KOPT-K1 (cell line): Measurements from ENCODE around the gene RPH3AL.
"Not testable (repeated sequence)": the region's sequence is repeated elsewhere in the genome, so short reads cannot be mapped to it uniquely, and the experiment has no call there.

Experiments used
- H3K27ac ChIP-seq: fragments of 200-600 bp; sonication (generic); 2 replicates; pipeline ENCODE4 v1.5.1; 2016; ENCODE audit warnings: antibody characterized with exemption, mild to moderate bottlenecking, low read depth, low read length; ENCODE audit not compliant: poor library complexity, severe bottlenecking
- H3K36me3 ChIP-seq: fragments of 200-600 bp; sonication (generic); 2 replicates; pipeline ENCODE4 v1.5.1; 2017; ENCODE audit warnings: antibody characterized with exemption, mild to moderate bottlenecking, low read length, moderate library complexity; ENCODE audit not compliant: insufficient read depth
- H3K9me3 ChIP-seq: fragments of 200-600 bp; sonication (generic); 2 replicates; pipeline ENCODE4 v1.5.1; 2017; ENCODE audit warnings: antibody characterized with exemption, low read length, mild to moderate bottlenecking; ENCODE audit not compliant: insufficient read depth, poor library complexity, severe bottlenecking

RPH3AL gene

DNA sequence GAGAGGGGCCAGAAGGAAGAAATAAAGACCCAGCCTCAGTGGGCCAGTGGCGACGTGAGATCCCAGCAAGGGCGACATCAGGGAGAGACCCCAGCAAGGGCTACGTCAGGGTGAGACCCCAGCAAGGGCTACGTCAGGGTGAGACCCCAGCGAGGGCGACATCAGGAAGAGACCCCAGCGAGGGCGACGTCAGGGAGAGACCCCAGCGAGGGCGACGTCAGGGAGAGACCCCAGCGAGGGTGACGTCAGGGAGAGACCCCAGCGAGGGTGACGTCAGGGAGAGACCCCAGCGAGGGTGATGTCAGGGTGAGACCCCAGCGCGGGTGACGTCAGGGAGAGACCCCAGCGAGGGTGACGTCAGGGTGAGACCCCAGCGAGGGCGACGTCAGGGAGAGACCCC, 79.8 kb downstream of the RPH3AL start:
- not testable (repeated sequence) for H3K36me3 ChIP-seq, H3K27ac ChIP-seq, H3K9me3 ChIP-seq

DNA sequence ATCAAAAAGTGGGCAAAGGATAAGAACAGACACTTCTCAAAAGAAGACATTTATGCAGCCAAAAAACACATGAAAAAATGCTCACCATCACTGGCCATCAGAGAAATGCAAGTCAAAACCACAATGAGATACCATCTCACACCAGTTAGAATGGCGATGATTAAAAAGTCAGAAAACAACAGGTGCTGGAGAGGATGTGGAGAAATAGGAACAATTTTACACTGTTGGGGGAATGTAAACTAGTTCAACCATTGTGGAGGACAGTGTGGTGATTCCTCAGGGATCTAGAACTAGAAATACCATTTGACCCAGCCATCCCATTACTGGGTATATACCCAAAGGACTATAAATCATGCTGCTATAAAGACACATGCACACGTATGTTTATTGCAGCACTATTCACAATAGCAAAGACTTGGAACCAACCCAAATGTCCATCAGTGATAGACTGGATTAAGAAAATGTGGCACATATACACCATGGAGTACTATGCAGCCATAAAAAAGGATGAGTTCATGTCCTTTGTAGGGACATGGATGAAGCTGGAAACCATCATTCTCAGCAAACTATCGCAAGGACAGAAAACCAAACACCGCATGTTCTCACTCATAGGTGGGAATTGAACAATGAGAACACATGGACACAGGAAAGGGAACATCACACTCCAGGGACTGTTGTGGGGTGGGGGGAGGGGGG, 80.5 kb downstream of the RPH3AL start:
- H3K36me3 ChIP-seq, H3K9me3 ChIP-seq, H3K27ac ChIP-seq: not testable (repeated sequence)

DNA sequence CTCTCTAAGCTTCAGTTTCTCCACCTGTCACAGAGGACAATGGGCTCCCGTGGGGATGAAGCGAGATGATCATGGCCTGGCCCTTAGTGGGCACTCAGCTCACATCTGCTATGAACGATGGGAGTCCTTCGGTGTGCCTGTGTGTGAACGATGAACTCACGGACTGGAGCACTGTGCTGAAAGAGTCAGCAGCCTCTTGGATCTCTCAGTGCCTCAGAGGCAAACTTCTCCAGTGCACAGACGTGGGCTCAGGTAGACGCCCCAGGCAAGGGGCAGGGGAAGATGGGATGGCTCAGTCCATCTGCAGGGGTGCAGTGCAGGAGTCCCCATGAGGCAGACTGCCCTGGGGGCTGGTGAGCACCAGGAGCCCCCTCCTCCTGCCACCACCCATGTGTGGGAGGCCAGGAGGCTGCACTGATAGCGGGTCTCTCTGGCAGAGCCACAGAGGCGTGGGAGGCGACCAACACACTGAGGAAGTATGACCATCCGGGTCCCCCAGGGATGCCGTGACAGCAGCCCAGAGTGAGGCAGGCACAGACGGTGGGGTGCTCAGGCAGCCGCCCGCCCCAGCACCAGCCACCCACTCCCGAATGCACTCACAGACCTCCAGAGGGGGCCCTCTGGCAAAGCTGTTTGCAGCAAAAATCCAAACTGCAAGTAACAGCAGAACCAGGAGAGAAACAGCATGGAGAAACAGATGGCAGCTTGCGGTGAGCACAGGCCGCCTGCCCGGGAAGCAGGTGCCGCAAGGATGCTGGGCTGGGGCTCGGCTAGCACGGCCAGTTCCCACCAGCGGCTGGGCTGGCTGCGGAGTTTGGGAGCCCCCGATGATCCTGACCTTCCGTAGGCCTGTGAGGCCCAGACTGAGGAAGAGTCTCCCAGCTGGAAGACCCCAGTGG, 82.7 kb downstream of the RPH3AL start:
- Histone ChIP-seq H3K9me3 (no peaks in the 10 kb centered on the region), H3K27ac (no peak overlapping the region), H3K36me3 (no peaks in the 10 kb centered on the region)

DNA sequence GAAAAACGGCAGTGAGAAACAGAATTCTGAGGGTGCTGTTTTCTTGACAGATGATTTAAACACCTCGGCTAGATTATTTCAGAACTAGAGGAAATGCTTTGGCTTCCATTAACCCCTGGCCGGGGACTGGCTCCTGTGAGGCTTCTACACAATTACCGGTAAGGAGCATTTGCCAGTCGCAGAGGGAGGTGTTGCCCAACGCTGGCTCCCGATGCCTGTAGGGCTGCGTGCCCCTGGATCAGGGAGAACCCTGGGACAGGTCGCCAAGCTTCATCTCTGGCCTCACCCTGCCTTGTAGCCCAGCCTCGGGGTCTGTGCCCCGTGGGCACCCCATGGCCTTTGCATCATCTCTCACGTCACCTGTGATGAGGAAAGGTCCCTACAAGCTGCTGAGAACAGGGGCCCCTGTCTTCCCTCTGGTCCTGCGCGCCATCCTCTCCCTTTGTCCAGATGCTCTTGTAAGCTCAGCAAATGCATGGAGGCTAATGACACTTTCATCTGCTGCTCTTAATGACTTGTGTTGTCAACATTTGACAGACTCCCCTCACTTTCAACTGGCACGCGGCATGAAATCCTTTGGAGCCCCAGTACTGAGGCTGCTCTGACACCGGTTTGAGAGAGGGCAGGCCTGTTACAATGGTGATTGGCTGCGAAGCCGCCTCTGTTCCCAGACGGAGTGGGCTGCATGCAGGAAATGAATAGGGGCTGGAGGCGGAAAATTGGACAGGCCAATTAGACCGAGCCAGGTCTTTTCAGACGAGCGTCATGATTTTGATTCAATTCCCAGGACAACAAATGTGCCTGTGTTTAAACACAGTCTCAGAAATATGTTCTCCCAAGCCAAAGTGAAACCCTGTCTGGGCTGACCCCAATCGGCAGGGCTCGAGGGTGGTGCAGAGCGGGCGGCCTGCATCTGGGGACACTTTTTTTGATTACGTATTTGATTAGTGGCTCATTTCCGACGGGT, 85.6 kb downstream of the RPH3AL start:
- no peak overlapping the region for H3K27ac ChIP-seq
- H3K36me3 ChIP-seq, result no peaks in the 10 kb centered on the region
- H3K9me3 ChIP-seq, result no peaks in the 10 kb centered on the region

DNA sequence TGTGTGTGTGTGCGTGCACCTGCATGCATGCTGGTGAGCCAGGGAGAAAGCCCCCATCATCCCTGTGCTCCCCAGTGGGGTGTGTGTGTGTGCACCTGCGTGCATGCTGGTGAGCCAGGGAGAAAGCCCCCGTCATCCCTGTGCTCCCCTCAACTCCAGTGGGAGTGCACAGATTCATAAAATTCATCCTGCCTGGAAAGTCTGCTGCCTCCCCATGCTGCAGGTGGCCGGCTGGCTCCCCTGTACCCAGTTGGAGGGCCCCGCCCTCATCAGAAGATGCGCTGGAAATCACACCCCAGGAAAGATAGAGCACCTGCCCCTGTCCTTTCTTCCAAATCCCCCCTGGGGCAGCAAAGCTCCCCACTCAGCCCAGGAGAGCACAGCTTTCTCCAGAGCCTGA, 86.4 kb downstream of the RPH3AL start:
- H3K9me3 ChIP-seq, result no peaks in the 10 kb centered on the region

DNA sequence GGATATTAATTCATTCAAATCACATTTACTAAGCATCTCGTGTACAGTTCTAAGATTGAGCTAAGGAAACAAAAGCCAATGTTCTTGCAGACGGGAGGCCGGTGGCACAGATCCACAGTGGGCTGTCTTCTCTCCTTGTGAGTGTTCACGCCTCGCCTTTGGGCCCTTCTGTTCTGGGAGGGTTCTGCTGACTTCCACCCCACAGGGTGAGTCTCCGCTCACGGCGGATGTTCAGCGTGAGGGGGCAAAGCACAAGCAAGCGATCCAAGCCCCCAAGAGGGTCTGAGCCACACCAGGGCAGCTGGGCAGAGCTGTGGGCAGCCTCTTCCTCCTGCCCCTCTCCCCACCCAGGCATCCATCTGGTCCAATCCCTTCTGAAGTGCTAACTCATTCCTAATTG, 86.9 kb downstream of the RPH3AL start:
- no peak overlapping the region for H3K27ac ChIP-seq
- no peaks in the 10 kb centered on the region for H3K9me3 ChIP-seq
- no peaks in the 10 kb centered on the region for H3K36me3 ChIP-seq

More for the DNA sequence above, 86.4 kb downstream of the RPH3AL start:
- Histone ChIP-seq H3K27ac (no peak overlapping the region), H3K36me3 (no peaks in the 10 kb centered on the region)

DNA sequence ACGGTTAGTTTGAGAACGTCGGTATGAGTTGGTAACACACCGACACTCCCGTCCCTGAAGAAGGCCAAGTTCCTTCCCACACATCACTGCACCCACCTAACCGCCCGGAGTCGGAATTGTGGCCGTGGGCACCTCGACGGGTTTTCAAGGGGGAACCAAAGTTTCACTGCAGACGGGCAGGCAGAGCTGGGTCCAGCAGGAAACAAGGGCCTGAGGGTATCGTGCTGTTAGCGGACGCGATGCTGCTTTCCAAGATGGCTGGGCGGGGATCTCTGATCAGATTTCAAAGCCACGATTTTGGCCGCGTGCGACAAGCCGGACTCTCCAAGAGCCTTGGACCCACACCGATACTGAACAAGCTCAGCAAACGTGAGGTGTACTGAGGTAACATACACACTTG, 88.8 kb downstream of the RPH3AL start:
- Histone ChIP-seq H3K27ac (no peak overlapping the region), H3K36me3 (no peaks in the 10 kb centered on the region), H3K9me3 (no peaks in the 10 kb centered on the region)

DNA sequence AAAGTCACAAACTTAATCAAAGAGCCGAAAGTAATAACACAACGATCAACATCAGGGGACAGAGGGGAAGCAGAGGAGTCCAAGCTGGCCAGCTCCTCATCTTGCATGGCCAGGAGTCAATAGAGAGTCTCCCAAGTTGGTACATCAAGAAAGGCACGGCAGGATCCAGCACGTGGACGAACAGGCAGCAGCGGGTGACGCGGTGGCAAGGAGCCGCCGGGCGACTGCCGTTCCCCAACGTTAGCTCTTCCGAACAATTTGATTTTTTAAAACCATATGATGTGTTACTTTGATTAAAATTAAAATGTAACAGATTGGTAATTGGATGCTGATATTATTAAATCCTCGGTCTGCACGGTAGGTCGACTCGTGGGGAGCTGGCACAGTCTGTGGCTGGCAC, 89.3 kb downstream of the RPH3AL start:
- H3K36me3 ChIP-seq, result no peaks in the 10 kb centered on the region
- H3K9me3 ChIP-seq, result no peaks in the 10 kb centered on the region
- no peak overlapping the region for H3K27ac ChIP-seq

DNA sequence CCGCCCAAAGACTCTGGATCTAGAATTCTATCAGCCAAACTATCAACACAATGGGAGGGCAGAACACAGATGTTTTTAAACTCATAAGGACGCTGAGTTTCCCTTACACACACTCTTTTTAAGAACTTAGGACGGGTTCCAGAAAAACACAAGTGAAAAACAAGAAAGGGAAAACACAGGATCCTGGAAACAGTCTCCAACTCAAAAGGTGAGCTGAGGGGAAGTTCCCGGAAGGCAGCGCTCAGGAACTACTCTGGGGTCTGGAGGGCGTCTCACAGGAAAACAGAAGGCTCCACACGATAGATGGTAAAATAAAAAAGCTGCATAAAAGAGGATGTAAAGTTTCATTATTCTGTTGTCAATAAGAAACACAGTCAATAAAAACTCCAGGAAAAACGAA, 91.0 kb downstream of the RPH3AL start:
- Histone ChIP-seq H3K9me3 (no peaks in the 10 kb centered on the region), H3K36me3 (no peaks in the 10 kb centered on the region), H3K27ac (no peak overlapping the region)

DNA sequence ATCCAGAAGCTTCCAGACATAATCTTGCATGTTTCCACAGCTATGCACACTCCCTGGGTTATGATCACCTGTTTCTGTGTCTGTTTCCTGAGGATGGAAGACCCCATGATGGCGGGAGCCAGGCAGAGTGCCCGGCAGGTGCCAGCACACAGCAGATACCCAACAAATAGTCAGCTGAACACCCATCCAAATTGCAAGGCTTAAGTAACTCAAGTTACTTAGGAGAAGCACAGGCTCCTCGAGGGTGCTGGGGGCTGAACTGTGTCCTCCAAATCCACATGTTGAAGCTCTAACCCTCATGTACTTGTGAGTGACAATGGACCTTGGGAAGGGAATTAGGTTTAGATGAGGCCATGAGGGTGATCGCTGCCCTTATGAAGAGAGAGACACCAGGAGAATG, 91.7 kb downstream of the RPH3AL start:
- no peaks in the 10 kb centered on the region for H3K36me3 ChIP-seq
- no peak overlapping the region for H3K27ac ChIP-seq
- no peaks in the 10 kb centered on the region for H3K9me3 ChIP-seq

DNA sequence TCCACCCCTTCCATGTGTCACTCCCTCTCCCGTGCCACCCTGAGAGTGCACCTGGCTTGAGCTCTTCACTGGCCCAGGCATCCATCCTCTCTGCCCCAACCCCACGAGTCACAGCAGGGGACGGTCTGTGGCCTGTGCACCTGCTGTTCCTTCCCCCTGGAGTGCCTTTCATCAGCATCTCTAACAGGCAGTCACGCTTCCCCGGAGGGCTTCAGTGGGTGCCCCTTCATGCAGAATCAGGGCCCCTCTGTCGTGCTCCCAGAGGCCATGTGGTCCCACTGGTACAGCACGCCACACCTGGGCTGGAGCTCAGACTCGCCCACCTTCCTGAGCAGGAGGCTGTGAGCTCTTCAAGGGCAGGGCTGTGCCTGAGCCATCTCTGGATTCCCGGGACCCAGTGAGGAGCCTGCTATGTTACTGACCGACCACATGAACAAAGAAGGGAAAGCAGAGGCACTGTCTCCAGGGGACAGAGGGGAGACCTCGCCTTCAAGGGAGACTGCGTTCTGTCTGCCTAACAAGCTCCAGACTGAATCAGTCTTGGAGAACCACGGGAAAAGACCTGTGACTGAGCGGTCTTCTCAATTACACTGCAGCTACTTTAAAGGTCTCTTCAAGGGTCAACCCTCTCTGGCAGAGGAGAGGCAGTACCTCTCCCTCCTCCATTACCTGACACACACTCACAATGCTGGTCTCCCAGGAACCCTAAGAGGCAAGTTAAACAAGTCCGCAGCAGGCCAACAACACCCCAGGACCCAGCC, 92.4 kb downstream of the RPH3AL start:
- Histone ChIP-seq H3K9me3 (no peaks in the 10 kb centered on the region), H3K27ac (no peak overlapping the region), H3K36me3 (no peaks in the 10 kb centered on the region)

DNA sequence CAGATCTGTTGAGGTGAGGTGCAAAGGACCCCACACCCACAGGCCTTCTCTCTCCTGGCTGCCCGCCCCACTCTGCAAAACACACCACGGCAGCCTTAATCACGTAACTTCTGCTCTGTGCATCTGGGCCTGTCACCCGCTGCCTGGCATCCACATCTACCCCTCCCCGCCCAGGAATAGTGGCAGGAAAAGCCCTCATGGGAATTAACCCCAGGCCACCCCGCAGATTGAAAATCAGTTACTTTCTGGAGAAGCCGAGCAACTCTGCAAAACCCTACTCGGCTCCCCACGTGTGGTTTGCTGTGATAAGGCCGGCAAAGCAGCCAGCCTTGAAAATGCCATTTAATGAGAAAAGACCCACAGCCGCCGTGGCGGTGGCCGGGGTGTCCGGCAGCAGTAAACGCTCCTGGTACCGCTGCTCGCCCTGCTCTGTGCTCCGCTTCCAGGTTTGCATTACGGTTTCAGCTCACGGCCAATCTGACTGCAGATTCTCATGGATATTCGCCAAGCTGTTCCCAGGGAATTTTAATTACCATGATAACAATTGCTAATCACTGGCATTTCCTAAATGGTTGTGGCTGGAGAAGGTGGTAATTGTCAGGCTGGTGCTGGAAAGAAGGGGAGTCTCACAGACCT, 93.1 kb downstream of the RPH3AL start:
- H3K36me3 ChIP-seq, result no peaks in the 10 kb centered on the region
- no peak overlapping the region for H3K27ac ChIP-seq
- no peaks in the 10 kb centered on the region for H3K9me3 ChIP-seq

DNA sequence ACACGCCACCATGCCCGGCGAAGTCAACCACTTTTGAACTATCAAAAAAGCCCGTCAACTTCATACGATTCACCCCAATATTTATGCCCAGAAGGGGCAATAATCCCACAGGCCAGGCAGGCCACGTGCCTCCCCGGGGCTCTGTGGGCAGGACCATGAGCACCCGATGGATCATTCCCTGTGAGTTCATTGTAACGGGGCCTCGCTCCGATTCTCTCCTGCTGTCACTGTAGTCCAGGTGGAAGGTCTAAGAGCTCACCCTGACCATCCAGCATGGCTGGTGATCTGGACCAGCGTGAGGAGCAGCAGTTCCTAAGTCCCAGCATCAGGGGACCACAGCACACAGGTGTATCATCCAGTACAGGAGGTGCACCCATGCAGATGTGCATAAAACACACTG, 93.7 kb downstream of the RPH3AL start:
- Histone ChIP-seq H3K36me3 (no peaks in the 10 kb centered on the region), H3K27ac (no peak overlapping the region), H3K9me3 (no peaks in the 10 kb centered on the region)
